LoVo (cell line): ENCODE results near the gene SLC30A10.
"Not testable (repeated sequence)": the region's sequence is repeated elsewhere in the genome, so short reads cannot be mapped to it uniquely, and the experiment has no call there.

ENCODE experiments used
- DNase-seq: peaks from one replicate; pipeline ENCODE4 v3.0.0-alpha.2; 2016; ENCODE audit warnings: low spot score

Gene SLC30A10

GRCh38 chr1:219927298-219927955 lies 930 bp downstream of the SLC30A10 start:
- no peak for DNase-seq

GRCh38 chr1:219926363-219926998 lies 1.9 kb downstream of the SLC30A10 start:
- DNase-seq, result no peak

- DNase-seq, result peak; percentile 22
Observed at GRCh38 chr1:219924342-219924741, 4.0 kb downstream of the SLC30A10 start.

- peak; percentile 87 for DNase-seq
Observed at GRCh38 chr1:219917851-219918466, 10.4 kb downstream of the SLC30A10 start.

GRCh38 chr1:219917281-219917680 lies 11.1 kb downstream of the SLC30A10 start:
- no peak for DNase-seq

- DNase-seq, result no peak
Observed at GRCh38 chr1:219916257-219916656, 12.1 kb downstream of the SLC30A10 start.

GRCh38 chr1:219913005-219913770 lies 15.2 kb downstream of the SLC30A10 start:
- DNase-seq, result no peak

- DNase-seq, result no peak
Observed at GRCh38 chr1:219910716-219911115, 17.6 kb downstream of the SLC30A10 start.

GRCh38 chr1:219909476-219909875 lies 18.9 kb downstream of the SLC30A10 start:
- no peak for DNase-seq

- DNase-seq, result no peak
Observed at GRCh38 chr1:219908170-219908569, 20.2 kb downstream of the SLC30A10 start.

GRCh38 chr1:219907772-219908070 lies 20.6 kb downstream of the SLC30A10 start:
- DNase-seq, result no peak

- no peak for DNase-seq
Observed at GRCh38 chr1:219906924-219907771, 21.2 kb downstream of the SLC30A10 start.

- not testable (repeated sequence) for DNase-seq
Observed at GRCh38 chr1:219906565-219906923, 21.8 kb downstream of the SLC30A10 start.

- no peak for DNase-seq
Observed at GRCh38 chr1:219905524-219905923, 22.8 kb downstream of the SLC30A10 start.

- no peak for DNase-seq
Observed at GRCh38 chr1:219904934-219905333, 23.4 kb downstream of the SLC30A10 start.

- no peak for DNase-seq
Observed at GRCh38 chr1:219903353-219903871, 24.9 kb downstream of the SLC30A10 start.

GRCh38 chr1:219902951-219903350 lies 25.4 kb downstream of the SLC30A10 start:
- DNase-seq, result no peak

- no peak for DNase-seq
Observed at GRCh38 chr1:219900882-219901281, 27.5 kb downstream of the SLC30A10 start.

- no peak for DNase-seq
Observed at GRCh38 chr1:219900201-219900600, 28.2 kb downstream of the SLC30A10 start.

GRCh38 chr1:219898375-219898774 lies 30.0 kb downstream of the SLC30A10 start:
- DNase-seq, result no peak

- DNase-seq, result no peak
Observed at GRCh38 chr1:219897914-219898313, 30.4 kb downstream of the SLC30A10 start.

GRCh38 chr1:219892271-219892670 lies 36.1 kb downstream of the SLC30A10 start:
- not testable (repeated sequence) for DNase-seq
